HL-60 (cell line): ENCODE data around the gene TMOD2.

Experiments
- DNase-seq, 2 experiments: peaks; one replicate each; pipeline ENCODE4 v3.0.0-alpha.2; 2010 to 2020; ENCODE audit warnings: low read depth in 1 of 2, low spot score in 1 of 2
- H3K27ac ChIP-seq: fragments of 250-450 bp; sonication (Bioruptor Pico); replicated peaks from 2 replicates; pipeline ENCODE4 v1.5.1; 2020; ENCODE audit warnings: mild to moderate bottlenecking, moderate library complexity
- H3K27me3 ChIP-seq: fragments of 250-450 bp; sonication (Bioruptor Pico); 2 replicates; pipeline ENCODE4 v1.5.1; 2021; ENCODE audit warnings: mild to moderate bottlenecking, moderate library complexity; ENCODE audit not compliant: insufficient read depth, poor library complexity, severe bottlenecking
- H3K4me3 ChIP-seq: replicated peaks from 2 replicates; pipeline ENCODE4 v1.5.1; 2011; ENCODE audit warnings: mild to moderate bottlenecking, control low read depth, low read length; ENCODE audit not compliant: insufficient read depth
- CTCF ChIP-seq: IDR thresholded peaks from one replicate; pipeline ENCODE4 v1.5.1; 2011; ENCODE audit warnings: low read length, control low read depth, inconsistent platforms; ENCODE audit not compliant: insufficient read depth
- GABPA ChIP-seq: IDR thresholded peaks from 2 replicates; pipeline ENCODE4 v1.6.1; 2012; ENCODE audit warnings: low read depth
- POLR2AphosphoS5 ChIP-seq: IDR thresholded peaks from 2 replicates; pipeline ENCODE4 v1.6.1; 2012; ENCODE audit warnings: low read depth
- REST ChIP-seq: IDR thresholded peaks from 2 replicates; pipeline ENCODE4 v1.6.1; 2012; ENCODE audit warnings: low read depth; ENCODE audit not compliant: insufficient replicate concordance
- SPI1 ChIP-seq: IDR thresholded peaks from 2 replicates; pipeline ENCODE4 v1.6.1; 2012; ENCODE audit warnings: low read depth, mild to moderate bottlenecking, borderline replicate concordance

Gene TMOD2

GRCh38 chr15:51861557-51862359 is 110.4 kb downstream of the TMOD2 start:
- TF ChIP-seq CTCF (no peak), POLR2AphosphoS5 (no peak), SPI1 (no peak), REST (no peak), GABPA (no peak)
- peak in 1 of 2 experiments; percentile 52 for DNase-seq
- Histone ChIP-seq H3K4me3 (no peak overlapping the region), H3K27me3 (no peaks in the 10 kb centered on the region), H3K27ac (no peak overlapping the region)

- no peak overlapping the region for H3K4me3 ChIP-seq
- H3K27ac ChIP-seq, result no peak overlapping the region
- no peaks in the 10 kb centered on the region for H3K27me3 ChIP-seq
- no peak for DNase-seq
- TF ChIP-seq REST (no peak), POLR2AphosphoS5 (no peak), GABPA (no peak), CTCF (no peak), SPI1 (no peak)
These were observed 111.7 kb downstream of the TMOD2 start for GRCh38 chr15:51863131-51863530.

- Histone ChIP-seq H3K27me3 (no peaks in the 10 kb centered on the region), H3K4me3 (no peak overlapping the region), H3K27ac (0 out of 2 replicates have a peak overlapping the region, but pooled peaks have one; percentile 1)
- DNase-seq, result no peak
- TF ChIP-seq SPI1 (no peak), GABPA (no peak), REST (no peak), CTCF (no peak)
These were observed 113.1 kb downstream of the TMOD2 start for GRCh38 chr15:51864408-51865056.
